GM20000 (cell line): ENCODE data around the gene CCDC60.

Experiments used
- DNase-seq: peaks from one replicate; pipeline ENCODE4 v3.0.0; 2012; ENCODE audit warnings: low spot score
- CTCF ChIP-seq: IDR thresholded peaks from 2 replicates; pipeline ENCODE4 v1.5.1; 2012; ENCODE audit warnings: mild to moderate bottlenecking, control low read depth; ENCODE audit errors: extremely low read depth, missing control alignments

The CCDC60 gene

GRCh38 chr12:119501052-119501451 lies 166.5 kb downstream of the CCDC60 start:
- DNase-seq = no peak
- no peak for TF ChIP-seq CTCF

- no peak for TF ChIP-seq CTCF
- DNase-seq = no peak
Measured at GRCh38 chr12:119505001-119505400, 170.5 kb downstream of the CCDC60 start.

GRCh38 chr12:119512772-119513497 lies 178.4 kb downstream of the CCDC60 start:
- DNase-seq = peak; percentile 16
- no peak for TF ChIP-seq CTCF

GRCh38 chr12:119528241-119528640 lies 193.7 kb downstream of the CCDC60 start:
- no peak for DNase-seq
- no peak for TF ChIP-seq CTCF

- DNase-seq = no peak
- TF ChIP-seq CTCF = no peak
Measured at GRCh38 chr12:119540476-119540875, 205.9 kb downstream of the CCDC60 start.

- TF ChIP-seq CTCF = peak; percentile 76
- DNase-seq = peak; percentile 68
Measured at GRCh38 chr12:119544765-119545625, 210.5 kb downstream of the CCDC60 start.

GRCh38 chr12:119546340-119546739 lies 211.8 kb downstream of the CCDC60 start:
- TF ChIP-seq CTCF = no peak
- no peak for DNase-seq
